Ovary (tissue), 3 donors: Measurements from ENCODE around the gene MAST4.

Source experiments
- CTCF ChIP-seq, 3 donors: fragments of 450-650 bp in 2 of 3; fragments of 200-600 bp in 1 of 3; IDR thresholded peaks; one replicate each; pipeline versions ENCODE4 v1.5.1 to v1.8.0; 2016 to 2022; ENCODE audit warnings: antibody characterized with exemption in 3 of 3, mild to moderate bottlenecking in 1 of 3
- EP300 ChIP-seq: sonication (generic); formaldehyde crosslinking; IDR thresholded peaks from one replicate; pipeline ENCODE4 v1.6.1; 2017; ENCODE audit warnings: antibody characterized with exemption
- POLR2A ChIP-seq: fragments of 450-650 bp; IDR thresholded peaks from one replicate; pipeline ENCODE4 v1.6.1; 2017; ENCODE audit warnings: antibody characterized with exemption, mild to moderate bottlenecking, moderate library complexity
- donor health status: DM: no; HTN: no; CAD: no.

- TF ChIP-seq CTCF (IDR thresholded peaks at IDR 0.05) (no peak), POLR2A (no peak), EP300 (no peak)
Observed at GRCh38 chr5:66989781-66990180, 393.6 kb downstream of the MAST4 start.
